ENCODE measurements around the gene GRM5. TPM values are rescaled to one million over a fixed set of nuclear protein-coding genes. Genes with fewer than 3 reads are reported as not detected.

Gene GRM5
- total RNA-seq, 1 experiment from 2014 or later, result not detected

GRCh38 chr11:88475991-88476418, 589.8 kb downstream of the GRM5 start:
- ATAC-seq, result peak; percentile 35; the same call in 1 of the 2 replicates
- POLR2A ChIA-PET (ENCODE audit: unreplicated experiment), result no interaction called here
- H3K27ac ChIP-seq (ENCODE audit: low read length), result no peak overlapping the region
- H3K4me2 ChIP-seq (ENCODE audit: low read length), result no peak overlapping the region
- no peaks in the 10 kb centered on the region for H4K20me1 ChIP-seq (ENCODE audit: low read length)
- no peaks in the 10 kb centered on the region for H3F3A ChIP-seq (ENCODE audit: low read length, unreplicated experiment)
- peaks cover 35% of the 10 kb centered on the region for H3K4me1 ChIP-seq (ENCODE audit: insufficient read depth, low read length)
- H3K79me2 ChIP-seq (ENCODE audit: low read length), result no peaks in the 10 kb centered on the region
- H3K9me2 ChIP-seq (replicated peaks; ENCODE audit: low read length), result no peaks in the 10 kb centered on the region
- CTCF ChIA-PET, result no interaction called here
- no peaks in the 10 kb centered on the region for H3K9me3 ChIP-seq (ENCODE audit: low read length)
- DNase-seq, result peak; percentile 53
- intact Hi-C loops (cut with micrococcal nuclease), result no loop called here
- H3K36me3 ChIP-seq (ENCODE audit: low read depth, low read length), result no peaks in the 10 kb centered on the region
- BruUV-seq (replicated peaks), result no TSS peak
- H3K27me3 ChIP-seq (ENCODE audit: low read length), result no peaks in the 10 kb centered on the region
- H2AFZ ChIP-seq (ENCODE audit: low read length), result peak overlapping the region; percentile 38
- no peak overlapping the region for H3K9ac ChIP-seq (ENCODE audit: low read length)
- TF ChIP-seq EZH2phosphoT487 (IDR thresholded peaks at IDR 0.05; ENCODE audit: borderline replicate concordance, low read length), result no peak
- TF ChIP-seq EZH2 (IDR thresholded peaks at IDR 0.05; ENCODE audit: low read length, unreplicated experiment), result no peak
- TF ChIP-seq, protein P1, sequence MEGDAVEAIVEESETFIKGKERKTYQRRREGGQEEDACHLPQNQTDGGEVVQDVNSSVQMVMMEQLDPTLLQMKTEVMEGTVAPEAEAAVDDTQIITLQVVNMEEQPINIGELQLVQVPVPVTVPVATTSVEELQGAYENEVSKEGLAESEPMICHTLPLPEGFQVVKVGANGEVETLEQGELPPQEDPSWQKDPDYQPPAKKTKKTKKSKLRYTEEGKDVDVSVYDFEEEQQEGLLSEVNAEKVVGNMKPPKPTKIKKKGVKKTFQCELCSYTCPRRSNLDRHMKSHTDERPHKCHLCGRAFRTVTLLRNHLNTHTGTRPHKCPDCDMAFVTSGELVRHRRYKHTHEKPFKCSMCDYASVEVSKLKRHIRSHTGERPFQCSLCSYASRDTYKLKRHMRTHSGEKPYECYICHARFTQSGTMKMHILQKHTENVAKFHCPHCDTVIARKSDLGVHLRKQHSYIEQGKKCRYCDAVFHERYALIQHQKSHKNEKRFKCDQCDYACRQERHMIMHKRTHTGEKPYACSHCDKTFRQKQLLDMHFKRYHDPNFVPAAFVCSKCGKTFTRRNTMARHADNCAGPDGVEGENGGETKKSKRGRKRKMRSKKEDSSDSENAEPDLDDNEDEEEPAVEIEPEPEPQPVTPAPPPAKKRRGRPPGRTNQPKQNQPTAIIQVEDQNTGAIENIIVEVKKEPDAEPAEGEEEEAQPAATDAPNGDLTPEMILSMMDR (conservative IDR thresholded peaks at IDR 0.05; ENCODE audit: low read depth, low read length), result no peak
- H3K4me3 ChIP-seq (ENCODE audit: low read length), result no peak overlapping the region

DNA sequence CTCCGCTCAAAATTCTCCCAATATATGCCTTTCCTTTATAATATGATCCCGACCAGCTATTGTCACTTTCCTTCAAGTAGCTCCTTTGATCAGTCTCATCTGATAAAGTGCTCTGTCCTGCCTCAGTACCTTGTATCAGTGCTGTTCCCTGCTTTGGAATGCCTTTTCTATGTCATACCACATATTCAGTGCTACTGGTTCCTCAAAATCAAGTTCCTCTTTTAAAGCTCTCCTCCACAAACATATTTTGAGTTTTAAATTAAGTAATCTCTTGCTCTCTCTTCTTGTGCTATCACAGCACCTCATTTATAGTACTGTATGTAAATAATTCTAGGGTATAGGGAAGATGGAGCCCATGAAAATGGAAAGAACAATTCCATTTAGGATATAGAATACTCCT, 591.1 kb downstream of the GRM5 start:
- Histone ChIP-seq H3K27ac (ENCODE audit: low read length) (no peak overlapping the region), H2AFZ (ENCODE audit: low read length) (no peak overlapping the region), H3K4me3 (ENCODE audit: low read length) (no peak overlapping the region), H3K4me2 (ENCODE audit: low read length) (no peak overlapping the region), H3K9me3 (ENCODE audit: low read length) (no peaks in the 10 kb centered on the region), H3K36me3 (ENCODE audit: low read depth, low read length) (no peaks in the 10 kb centered on the region), H3F3A (ENCODE audit: low read length, unreplicated experiment) (no peaks in the 10 kb centered on the region), H3K4me1 (ENCODE audit: insufficient read depth, low read length) (peaks cover 22% of the 10 kb centered on the region), H3K79me2 (ENCODE audit: low read length) (no peaks in the 10 kb centered on the region), H4K20me1 (ENCODE audit: low read length) (no peaks in the 10 kb centered on the region), H3K9me2 (replicated peaks; ENCODE audit: low read length) (no peaks in the 10 kb centered on the region), H3K27me3 (ENCODE audit: low read length) (no peaks in the 10 kb centered on the region), H3K9ac (ENCODE audit: low read length) (no peak overlapping the region)
- ATAC-seq, result no peak
- TF ChIP-seq, protein P1 (conservative IDR thresholded peaks at IDR 0.05; ENCODE audit: low read depth, low read length), result no peak
- TF ChIP-seq EZH2 (IDR thresholded peaks at IDR 0.05; ENCODE audit: low read length, unreplicated experiment), result no peak
- TF ChIP-seq EZH2phosphoT487 (IDR thresholded peaks at IDR 0.05; ENCODE audit: borderline replicate concordance, low read length), result no peak
- CTCF ChIA-PET, result no interaction called here
- intact Hi-C loops (cut with micrococcal nuclease), result no loop called here
- BruUV-seq (replicated peaks), result no TSS peak
- POLR2A ChIA-PET (ENCODE audit: unreplicated experiment), result no interaction called here
- no peak for DNase-seq

DNA sequence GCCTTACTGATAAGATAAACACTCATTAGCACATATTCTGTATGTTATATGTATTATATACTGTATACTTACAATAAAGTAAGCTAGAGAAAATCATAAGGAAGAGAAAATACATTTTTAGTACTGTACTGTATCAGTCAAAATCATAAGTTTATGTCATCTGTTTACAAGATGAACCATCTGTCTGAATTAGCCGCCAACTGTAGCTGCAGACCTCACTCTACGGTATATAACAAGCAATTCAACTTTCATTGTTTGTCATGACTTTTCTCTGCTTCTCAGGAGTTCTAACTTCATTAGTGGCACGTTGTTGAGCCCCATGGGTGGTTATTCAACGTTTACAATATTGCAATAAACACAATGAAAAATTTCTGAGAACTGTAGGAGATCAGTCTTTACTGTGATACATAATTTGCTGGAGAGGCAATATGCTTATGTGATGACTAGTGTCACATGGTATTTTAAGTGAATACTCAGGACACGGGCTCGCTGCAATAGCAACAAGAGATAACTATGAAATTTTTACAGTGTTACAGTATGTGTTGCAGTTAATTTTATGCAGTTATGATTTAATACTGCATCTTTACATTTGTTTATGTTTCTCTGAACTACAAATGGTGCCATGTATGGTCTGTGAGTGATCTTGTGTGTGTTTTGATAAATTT, 596.1 kb downstream of the GRM5 start:
- H3K27me3 ChIP-seq (ENCODE audit: low read length), result no peaks in the 10 kb centered on the region
- ChIA-PET POLR2A (ENCODE audit: unreplicated experiment) (no interaction called here), CTCF (no interaction called here)
- no peak overlapping the region for H3K4me3 ChIP-seq (ENCODE audit: low read length)
- H3K27ac ChIP-seq (ENCODE audit: low read length), result no peak overlapping the region
- H3K79me2 ChIP-seq (ENCODE audit: low read length), result no peaks in the 10 kb centered on the region
- H3F3A ChIP-seq (ENCODE audit: low read length, unreplicated experiment), result no peaks in the 10 kb centered on the region
- no TSS peak for BruUV-seq (replicated peaks)
- intact Hi-C loops (cut with micrococcal nuclease), result no loop called here
- no peaks in the 10 kb centered on the region for H3K4me1 ChIP-seq (ENCODE audit: insufficient read depth, low read length)
- DNase-seq (no peak), ATAC-seq (no peak)
- H3K9me2 ChIP-seq (replicated peaks; ENCODE audit: low read length), result no peaks in the 10 kb centered on the region
- H3K36me3 ChIP-seq (ENCODE audit: low read depth, low read length), result no peaks in the 10 kb centered on the region
- no peak for TF ChIP-seq EZH2 (IDR thresholded peaks at IDR 0.05; ENCODE audit: low read length, unreplicated experiment)
- TF ChIP-seq EZH2phosphoT487 (IDR thresholded peaks at IDR 0.05; ENCODE audit: borderline replicate concordance, low read length), result no peak
- TF ChIP-seq, protein P1 (conservative IDR thresholded peaks at IDR 0.05; ENCODE audit: low read depth, low read length), result no peak
- H2AFZ ChIP-seq (ENCODE audit: low read length), result no peak overlapping the region
- no peaks in the 10 kb centered on the region for H3K9me3 ChIP-seq (ENCODE audit: low read length)
- no peaks in the 10 kb centered on the region for H4K20me1 ChIP-seq (ENCODE audit: low read length)
- no peak overlapping the region for H3K4me2 ChIP-seq (ENCODE audit: low read length)
- H3K9ac ChIP-seq (ENCODE audit: low read length), result no peak overlapping the region

All from PC-3 (cell line).